HEK293 (cell line): ENCODE measurements around the gene CAPRIN2.

ENCODE experiments used
- KLF1 ChIP-seq: fragments of 450-650 bp; formaldehyde crosslinking; IDR thresholded peaks from 2 replicates; pipeline ENCODE4 v1.5.1; 2016; ENCODE audit warnings: missing biosample characterization, missing genetic modification characterization
- KLF9 ChIP-seq: fragments of 450-650 bp; formaldehyde crosslinking; IDR thresholded peaks from 2 replicates; pipeline ENCODE4 v1.5.1; 2016; ENCODE audit warnings: missing biosample characterization, missing genetic modification characterization, low read depth
- OSR2 ChIP-seq: fragments of 450-650 bp; formaldehyde crosslinking; IDR thresholded peaks from 2 replicates; pipeline ENCODE4 v1.5.1; 2016; ENCODE audit warnings: missing biosample characterization, missing genetic modification characterization
- PBX3 ChIP-seq: sonication (generic); formaldehyde crosslinking; IDR thresholded peaks from 2 replicates; pipeline ENCODE4 v1.8.1; 2022; ENCODE audit warnings: mild to moderate bottlenecking, moderate library complexity, missing genetic modification reagents
- PRDM10 ChIP-seq: fragments of 450-650 bp; formaldehyde crosslinking; IDR thresholded peaks from 2 replicates; pipeline ENCODE4 v1.5.1; 2016; ENCODE audit warnings: missing biosample characterization, missing genetic modification characterization
- REPIN1 ChIP-seq: fragments of 450-650 bp; formaldehyde crosslinking; IDR thresholded peaks from 2 replicates; pipeline ENCODE4 v1.5.1; 2017; ENCODE audit warnings: missing biosample characterization, missing genetic modification characterization, low read depth
- SP3 ChIP-seq: fragments of 450-650 bp; formaldehyde crosslinking; IDR thresholded peaks from 2 replicates; pipeline ENCODE4 v1.5.1; 2016; ENCODE audit warnings: missing biosample characterization, missing genetic modification characterization
- TRIM28 ChIP-seq: IDR thresholded peaks from 2 replicates; pipeline ENCODE4 v1.6.1; 2011; ENCODE audit warnings: low read length, control low read depth, borderline replicate concordance
- WT1 ChIP-seq: fragments of 450-650 bp; formaldehyde crosslinking; IDR thresholded peaks from 2 replicates; pipeline ENCODE4 v1.5.1; 2016; ENCODE audit warnings: missing biosample characterization, missing genetic modification characterization
- YY2 ChIP-seq: fragments of 450-650 bp; formaldehyde crosslinking; IDR thresholded peaks from 2 replicates; pipeline ENCODE4 v1.5.1; 2016; ENCODE audit warnings: missing biosample characterization, missing genetic modification characterization
- ZBTB11 ChIP-seq: fragments of 450-650 bp; formaldehyde crosslinking; conservative IDR thresholded peaks from 2 replicates; pipeline ENCODE4 v1.5.1; 2016; ENCODE audit warnings: low read depth, missing biosample characterization, missing genetic modification characterization
- ZBTB6 ChIP-seq: fragments of 450-650 bp; formaldehyde crosslinking; IDR thresholded peaks from 2 replicates; pipeline ENCODE4 v1.5.1; 2017; ENCODE audit warnings: missing biosample characterization, missing genetic modification characterization
- ZNF133 ChIP-seq: fragments of 450-650 bp; formaldehyde crosslinking; IDR thresholded peaks from 2 replicates; pipeline ENCODE4 v1.5.1; 2016; ENCODE audit warnings: missing biosample characterization, missing genetic modification characterization
- ZNF2 ChIP-seq: fragments of 450-650 bp; formaldehyde crosslinking; IDR thresholded peaks from 2 replicates; pipeline ENCODE4 v1.5.1; 2016; ENCODE audit warnings: missing biosample characterization, missing genetic modification characterization
- ZNF211 ChIP-seq: fragments of 450-650 bp; formaldehyde crosslinking; IDR thresholded peaks from 2 replicates; pipeline ENCODE4 v1.5.1; 2016; ENCODE audit warnings: low read depth, missing biosample characterization, missing genetic modification characterization
- ZNF24 ChIP-seq: fragments of 450-650 bp; formaldehyde crosslinking; IDR thresholded peaks from 2 replicates; pipeline ENCODE4 v1.5.1; 2016; ENCODE audit warnings: missing biosample characterization, missing genetic modification characterization
- ZNF488 ChIP-seq: fragments of 450-650 bp; formaldehyde crosslinking; IDR thresholded peaks from 2 replicates; pipeline ENCODE4 v1.5.1; 2016; ENCODE audit warnings: missing biosample characterization, missing genetic modification characterization
- ZNF544 ChIP-seq: fragments of 450-650 bp; formaldehyde crosslinking; IDR thresholded peaks from 2 replicates; pipeline ENCODE4 v1.5.0; 2017; ENCODE audit warnings: missing biosample characterization, missing genetic modification characterization
- ZNF548 ChIP-seq: fragments of 450-650 bp; formaldehyde crosslinking; IDR thresholded peaks from 2 replicates; pipeline ENCODE4 v1.5.1; 2016; ENCODE audit warnings: missing biosample characterization, missing genetic modification characterization
- ZNF555 ChIP-seq: fragments of 450-650 bp; formaldehyde crosslinking; conservative IDR thresholded peaks from 2 replicates; pipeline ENCODE4 v1.5.1; 2017; ENCODE audit warnings: missing biosample characterization, mild to moderate bottlenecking, missing genetic modification characterization, inconsistent platforms
- ZNF610 ChIP-seq: fragments of 450-650 bp; formaldehyde crosslinking; IDR thresholded peaks from 2 replicates; pipeline ENCODE4 v1.5.1; 2016; ENCODE audit warnings: missing biosample characterization, missing genetic modification characterization, borderline replicate concordance
- ZNF629 ChIP-seq: fragments of 450-650 bp; formaldehyde crosslinking; IDR thresholded peaks from 2 replicates; pipeline ENCODE4 v1.5.1; 2017; ENCODE audit warnings: missing biosample characterization, missing genetic modification characterization
- ZNF645 ChIP-seq: fragments of 450-650 bp; formaldehyde crosslinking; IDR thresholded peaks from 2 replicates; pipeline ENCODE4; 2016; ENCODE audit warnings: missing biosample characterization, missing genetic modification characterization
- ZNF660 ChIP-seq: fragments of 450-650 bp; IDR thresholded peaks from 2 replicates; pipeline ENCODE4 v1.5.1; 2018; ENCODE audit warnings: missing biosample characterization, mild to moderate bottlenecking, missing genetic modification characterization
- ZNF747 ChIP-seq: fragments of 450-650 bp; formaldehyde crosslinking; IDR thresholded peaks from 2 replicates; pipeline ENCODE4 v1.5.1; 2016; ENCODE audit warnings: missing biosample characterization, missing genetic modification characterization
- ZNF785 ChIP-seq: fragments of 450-650 bp; formaldehyde crosslinking; IDR thresholded peaks from 2 replicates; pipeline ENCODE4 v1.5.1; 2016; ENCODE audit warnings: missing biosample characterization, missing genetic modification characterization

CAPRIN2 gene

GRCh38 chr12:30795410-30796312 lies 40.9 kb upstream of the CAPRIN2 start (continued):
- peak; percentile 50; the same call in 1 of the 2 replicates for TF ChIP-seq ZBTB11 (tag by site-specific recombination)
- peak; percentile 34 for TF ChIP-seq SP3 (tag by site-specific recombination)
- no peak for TF ChIP-seq ZNF488
- TF ChIP-seq PRDM10 (tag by site-specific recombination) = peak; percentile 91
- TF ChIP-seq KLF9 (tag by site-specific recombination) = peak; percentile 40
- TF ChIP-seq ZNF785 (tag by site-specific recombination) = no peak
- no peak for TF ChIP-seq ZNF548 (tag by site-specific recombination)
- TF ChIP-seq WT1 = peak; percentile 10; the same call in 1 of the 2 replicates
- TF ChIP-seq ZNF133 = no peak
- no peak for TF ChIP-seq ZNF747 (tag by site-specific recombination)
- no peak for TF ChIP-seq OSR2
- TF ChIP-seq REPIN1 (tag by site-specific recombination) = 0 out of 2 replicates have a peak, but pooled peaks have one; percentile 30
- TF ChIP-seq ZNF555 (tag by site-specific recombination) = no peak
- TF ChIP-seq ZNF629 (tag by site-specific recombination) = no peak; the same call in none of the 2 replicates
- TF ChIP-seq ZNF610 (tag by site-specific recombination) = no peak
- TF ChIP-seq ZNF660 (tag by site-specific recombination) = no peak
- 0 out of 2 replicates have a peak, but pooled peaks have one; percentile 43 for TF ChIP-seq ZNF24
- TF ChIP-seq ZNF544 (tag by site-specific recombination) = no peak
- peak; percentile 24; the same call in 1 of the 2 replicates for TF ChIP-seq ZNF2 (tag by site-specific recombination)
- no peak for TF ChIP-seq ZNF645
- TF ChIP-seq PBX3 = no peak
- no peak for TF ChIP-seq ZBTB6 (tag by site-specific recombination)
- no peak for TF ChIP-seq KLF1 (tag by site-specific recombination)
- no peak for TF ChIP-seq ZNF211 (tag by site-specific recombination)
- no peak for TF ChIP-seq YY2 (tag by site-specific recombination)
- no peak; the same call in 1 of the 2 replicates for TF ChIP-seq TRIM28
